HUES48 (cell line): ENCODE data around the gene OR2T2.
"Not testable (repeated sequence)": the region's sequence is repeated elsewhere in the genome, so short reads cannot be mapped to it uniquely, and the experiment has no call there.

Experiments used
- H3K27ac ChIP-seq: one replicate; pipeline ENCODE4 v1.7.0; 2013; ENCODE audit warnings: low read depth, low read length, inconsistent platforms
- H3K27me3 ChIP-seq: 2 replicates; pipeline ENCODE4 v1.6.1; 2013; ENCODE audit warnings: mild to moderate bottlenecking, low read length; ENCODE audit not compliant: control insufficient read depth, insufficient read depth
- H3K36me3 ChIP-seq: 2 replicates; pipeline ENCODE4 v1.6.1; 2013; ENCODE audit warnings: low read length; ENCODE audit not compliant: control insufficient read depth, insufficient read depth
- H3K4me1 ChIP-seq: 2 replicates; pipeline ENCODE4 v1.6.1; 2013; ENCODE audit warnings: mild to moderate bottlenecking, low read length; ENCODE audit not compliant: control insufficient read depth, insufficient read depth
- H3K4me3 ChIP-seq: 2 replicates; pipeline ENCODE4 v1.5.1; 2013; ENCODE audit warnings: mild to moderate bottlenecking, low read depth, low read length
- H3K9ac ChIP-seq: 2 replicates; pipeline ENCODE4 v1.6.1; 2013; ENCODE audit warnings: mild to moderate bottlenecking, low read depth, low read length, moderate library complexity
- H3K9me3 ChIP-seq: 2 replicates; pipeline ENCODE4 v1.6.1; 2013; ENCODE audit warnings: low read length; ENCODE audit not compliant: control insufficient read depth, insufficient read depth

OR2T2 gene

GRCh38 chr1:248453619-248454018 is 8.2 kb downstream of the OR2T2 start:
- H3K9me3 ChIP-seq, H3K4me1 ChIP-seq, H3K36me3 ChIP-seq, H3K4me3 ChIP-seq, H3K27me3 ChIP-seq, H3K27ac ChIP-seq, H3K9ac ChIP-seq: not testable (repeated sequence)

- not testable (repeated sequence) for H3K27ac ChIP-seq, H3K36me3 ChIP-seq, H3K4me1 ChIP-seq, H3K9ac ChIP-seq, H3K27me3 ChIP-seq, H3K4me3 ChIP-seq
- H3K9me3 ChIP-seq: peaks cover 20% of the 10 kb centered on the region
These were observed 9.6 kb downstream of the OR2T2 start for GRCh38 chr1:248455045-248455444.

GRCh38 chr1:248456635-248457034 is 11.2 kb downstream of the OR2T2 start:
- peaks cover 34% of the 10 kb centered on the region for H3K9me3 ChIP-seq
- H3K27ac ChIP-seq: not testable (repeated sequence)

GRCh38 chr1:248459117-248459516 is 13.7 kb downstream of the OR2T2 start:
- H3K9ac ChIP-seq, H3K4me1 ChIP-seq, H3K36me3 ChIP-seq, H3K27me3 ChIP-seq, H3K27ac ChIP-seq, H3K4me3 ChIP-seq: not testable (repeated sequence)
- H3K9me3 ChIP-seq: peaks cover 49% of the 10 kb centered on the region

More at GRCh38 chr1:248456635-248457034, 11.2 kb downstream of the OR2T2 start:
- not testable (repeated sequence) for H3K27me3 ChIP-seq, H3K9ac ChIP-seq, H3K4me3 ChIP-seq, H3K36me3 ChIP-seq, H3K4me1 ChIP-seq

- Histone ChIP-seq H3K36me3 (no peaks in the 10 kb centered on the region), H3K4me3 (no peak overlapping the region), H3K9ac (no peak overlapping the region), H3K9me3 (peaks cover 44% of the 10 kb centered on the region), H3K4me1 (no peaks in the 10 kb centered on the region), H3K27ac (no peak overlapping the region), H3K27me3 (no peaks in the 10 kb centered on the region)
These were observed 25.7 kb downstream of the OR2T2 start for GRCh38 chr1:248471154-248471553.

GRCh38 chr1:248472111-248472510 is 26.7 kb downstream of the OR2T2 start:
- peaks cover 35% of the 10 kb centered on the region for H3K9me3 ChIP-seq
- not testable (repeated sequence) for H3K27ac ChIP-seq, H3K36me3 ChIP-seq, H3K9ac ChIP-seq, H3K4me3 ChIP-seq, H3K4me1 ChIP-seq, H3K27me3 ChIP-seq

GRCh38 chr1:248473051-248473450 is 27.6 kb downstream of the OR2T2 start, which contains the start of gene OR2T3:
Gene OR2T3, plus strand, starts transcription at chr1:248473351. Its CDS starts 0 bp downstream, at chr1:248473351.
- not testable (repeated sequence) for H3K9ac ChIP-seq, H3K27ac ChIP-seq, H3K36me3 ChIP-seq, H3K4me1 ChIP-seq, H3K4me3 ChIP-seq, H3K27me3 ChIP-seq
- peaks cover 30% of the 10 kb centered on the region for H3K9me3 ChIP-seq

- H3K27me3 ChIP-seq, H3K4me3 ChIP-seq, H3K9ac ChIP-seq, H3K27ac ChIP-seq, H3K36me3 ChIP-seq, H3K4me1 ChIP-seq: not testable (repeated sequence)
- peaks cover 18% of the 10 kb centered on the region; the same call in 1 of the 2 replicates for H3K9me3 ChIP-seq
These were observed 30.2 kb downstream of the OR2T2 start for GRCh38 chr1:248475660-248476059.

GRCh38 chr1:248481686-248482579 is 36.5 kb downstream of the OR2T2 start:
- H3K27ac ChIP-seq: not testable (repeated sequence)

GRCh38 chr1:248488289-248488688 is 42.9 kb downstream of the OR2T2 start, which contains the start of gene OR2T5:
Gene OR2T5, plus strand, starts transcription at chr1:248488589. Its CDS starts 0 bp downstream, at chr1:248488589.
- not testable (repeated sequence) for H3K9ac ChIP-seq, H3K36me3 ChIP-seq, H3K4me3 ChIP-seq, H3K9me3 ChIP-seq, H3K4me1 ChIP-seq, H3K27ac ChIP-seq, H3K27me3 ChIP-seq

More at GRCh38 chr1:248481686-248482579, 36.5 kb downstream of the OR2T2 start:
- H3K9me3 ChIP-seq: peaks cover 14% of the 10 kb centered on the region
- H3K4me3 ChIP-seq, H3K9ac ChIP-seq, H3K36me3 ChIP-seq, H3K27me3 ChIP-seq, H3K4me1 ChIP-seq: not testable (repeated sequence)

- H3K27ac ChIP-seq, H3K27me3 ChIP-seq, H3K36me3 ChIP-seq, H3K9me3 ChIP-seq, H3K4me1 ChIP-seq, H3K4me3 ChIP-seq, H3K9ac ChIP-seq: not testable (repeated sequence)
These were observed 51.2 kb downstream of the OR2T2 start for GRCh38 chr1:248496661-248497060.
